Endothelial cell of umbilical vein (primary cell): ENCODE results near the gene MTX1. TPM values are rescaled to one million over a fixed set of nuclear protein-coding genes. Genes with fewer than 3 reads are reported as not detected.

Source experiments
- BruUV-seq: library from RNA; stranded (reverse); fragments of 400-500 nt; replicated peaks from 2 replicates; lab custom pipeline; 2021; lab: Mats Ljungman, UMichigan
- CTCF ChIA-PET: fragments of 300-600, 350-600 bp; sonication (Branson Sonifier 250); formaldehyde crosslinking; loops from one replicate; lab custom pipeline; 2021; ENCODE audit warnings: antibody characterized with exemption, inconsistent platforms; lab: Charles Lee
- POLR2A ChIA-PET: fragments of 300-600, 350-600 bp; sonication (Branson Sonifier 250); formaldehyde crosslinking; loops from one replicate; lab custom pipeline; 2021; ENCODE audit warnings: antibody characterized with exemption, inconsistent platforms; lab: Charles Lee
- DNase-seq: peaks from one replicate; pipeline ENCODE4 v3.0.0-alpha.2; 2011; ENCODE audit warnings: low read depth, low spot score
- FAIRE-seq: peaks from 2 replicates; lab custom pipeline; 2011; peaks lifted over from hg19 to GRCh38; lab: Jason Lieb, UNC
- H2AFZ ChIP-seq: 2 replicates; pipeline ENCODE4 v1.6.0; 2012; ENCODE audit warnings: low read depth, low read length, control low read depth, inconsistent platforms
- H3K27ac ChIP-seq: 2 replicates; pipeline ENCODE4 v1.5.1; 2011; ENCODE audit warnings: low read depth, mild to moderate bottlenecking, control low read depth, low read length, moderate library complexity; ENCODE audit not compliant: insufficient read depth
- H3K27me3 ChIP-seq, 2 experiments: 2 replicates each; pipeline versions ENCODE4 v1.6.0 to v1.6.1; 2011; ENCODE audit warnings: low read length in 2 of 2, mixed read lengths in 1 of 2; ENCODE audit not compliant: control insufficient read depth in 2 of 2, insufficient read depth in 2 of 2
- H3K36me3 ChIP-seq, 2 experiments: 2 replicates in 1 of 2; 3 replicates in 1 of 2; pipeline ENCODE4 v1.5.1; 2011; ENCODE audit warnings: low read length in 2 of 2, mild to moderate bottlenecking in 1 of 2, moderate library complexity in 1 of 2; ENCODE audit not compliant: control insufficient read depth in 2 of 2, insufficient read depth in 2 of 2; ENCODE audit errors: extremely low read depth in 1 of 2
- H3K4me1 ChIP-seq: 3 replicates; pipeline ENCODE4 v1.5.1; 2011; ENCODE audit warnings: mild to moderate bottlenecking, low read length; ENCODE audit not compliant: control insufficient read depth, insufficient read depth; ENCODE audit errors: extremely low read depth
- H3K4me2 ChIP-seq: 2 replicates; pipeline ENCODE4 v1.6.1; 2011; ENCODE audit warnings: low read length, control low read depth, mixed read lengths; ENCODE audit not compliant: insufficient read depth
- H3K4me3 ChIP-seq, 3 experiments: fragments of 200-600 bp in 1 of 3; sonication (generic), shearing (Covaris generic) in 1 of 3; replicated peaks in 1 of 3; 2 replicates each; pipeline ENCODE4 v1.5.1; 2011 to 2016; ENCODE audit warnings: control low read depth in 3 of 3, low read length in 3 of 3, mild to moderate bottlenecking in 2 of 3, inconsistent platforms in 1 of 3, low read depth in 1 of 3, moderate library complexity in 1 of 3; ENCODE audit not compliant: insufficient read depth in 1 of 3
- H3K79me2 ChIP-seq: 2 replicates; pipeline ENCODE4 v1.6.0; 2012; ENCODE audit warnings: low read length, inconsistent platforms; ENCODE audit not compliant: control insufficient read depth, insufficient read depth
- H3K9ac ChIP-seq: replicated peaks from 2 replicates; pipeline ENCODE3; 2011; ENCODE audit warnings: low read length, control low read depth; ENCODE audit not compliant: insufficient read depth; ENCODE audit errors: extremely low read depth
- H3K9me1 ChIP-seq: replicated peaks from 3 replicates; pipeline ENCODE4 v1.6.0; 2011; ENCODE audit warnings: mild to moderate bottlenecking, low read length; ENCODE audit not compliant: control insufficient read depth, insufficient read depth; ENCODE audit errors: extremely low read depth
- H3K9me3 ChIP-seq: replicated peaks from 2 replicates; pipeline ENCODE4 v1.5.1; 2012; ENCODE audit warnings: low read length, inconsistent platforms; ENCODE audit not compliant: control insufficient read depth, insufficient read depth
- H4K20me1 ChIP-seq: replicated peaks from 2 replicates; pipeline ENCODE3; 2011; ENCODE audit warnings: mild to moderate bottlenecking, low read length; ENCODE audit not compliant: control insufficient read depth, insufficient read depth; ENCODE audit errors: extremely low read depth
- EZH2 ChIP-seq: IDR thresholded peaks from 2 replicates; pipeline ENCODE4 v1.6.1; 2012; ENCODE audit warnings: borderline replicate concordance, low read depth, mild to moderate bottlenecking, moderate library complexity, low read length, inconsistent platforms; ENCODE audit not compliant: severe bottlenecking
- FOS ChIP-seq: IDR thresholded peaks from 2 replicates; pipeline ENCODE4 v1.6.1; 2011; ENCODE audit warnings: mild to moderate bottlenecking, low read length, moderate library complexity, borderline replicate concordance; ENCODE audit not compliant: insufficient read depth
- GATA2 ChIP-seq: IDR thresholded peaks from 2 replicates; pipeline ENCODE4 v1.7.0; 2011; ENCODE audit warnings: low read depth, mild to moderate bottlenecking, moderate library complexity, mixed read lengths, low read length; ENCODE audit not compliant: insufficient read length, insufficient read depth
- MAX ChIP-seq: IDR thresholded peaks from 2 replicates; pipeline ENCODE4 v1.6.1; 2011; ENCODE audit not compliant: insufficient read depth, insufficient read length
- MYC ChIP-seq: IDR thresholded peaks from one replicate; pipeline ENCODE4 v1.6.1; 2011; ENCODE audit warnings: mild to moderate bottlenecking, low read depth, low read length
- POLR2A ChIP-seq: IDR thresholded peaks from 2 replicates; pipeline ENCODE4 v1.6.1; 2012; ENCODE audit warnings: low read depth, mild to moderate bottlenecking, control low read depth, low read length
- POLR2AphosphoS5 ChIP-seq: IDR thresholded peaks from 2 replicates; pipeline ENCODE4 v1.6.1; 2012; ENCODE audit warnings: low read depth, mild to moderate bottlenecking, control low read depth, low read length, moderate library complexity; ENCODE audit not compliant: insufficient read depth
- dilution Hi-C: fragments of 300-500 bp; cut with MboI; formaldehyde crosslinking; loops from one replicate; pipeline ENCODE4 v1.15.0; 2019; ENCODE audit warnings: low sequenced_read_pairs; ENCODE audit not compliant: extremely low pct_ligation_motif_present
- intact Hi-C: fragments of 100-400 bp; cut with micrococcal nuclease; formaldehyde crosslinking; loops from one replicate; pipeline ENCODE4 v1.10.0; 2022
- polyA plus RNA-seq, 4 experiments: library from polyadenylated mRNA; depleted of rRNA in 3 of 4; stranded (reverse) in 3 of 4; unstranded in 1 of 4; fragments of >200 nt; gene quantifications; 2 replicates each; pipeline versions ENCODE4 v1.2.1 to v1.2.3, GENCODE V29; 2011 to 2012; ENCODE audit warnings: missing spikeins in 1 of 4
- total RNA-seq: library from RNA; stranded (reverse); gene quantifications from 2 replicates; pipeline ENCODE4 v1.2.3, GENCODE V29; 2021

Gene MTX1
- total and polyA plus RNA-seq, 2 donors (not counting 3 experiments of a cell fraction or from before 2014, with no cell fraction given): 53.0 to 109 TPM

GRCh38 chr1:155236451-155236850 is 28.0 kb downstream of the MTX1 start:
- Histone ChIP-seq H3K79me2 (no peaks in the 10 kb centered on the region), H3K36me3 (peaks cover 8 to 14% of the 10 kb centered on the region in 2 experiments), H2AFZ (no peak overlapping the region), H4K20me1 (no peaks in the 10 kb centered on the region), H3K4me1 (peaks cover 8% of the 10 kb centered on the region), H3K4me3 (no peak overlapping the region), H3K9me3 (no peaks in the 10 kb centered on the region), H3K9ac (no peak overlapping the region), H3K4me2 (no peak overlapping the region), H3K27ac (no peak overlapping the region), H3K9me1 (no peaks in the 10 kb centered on the region), H3K27me3 (no peaks in the 10 kb centered on the region)
- CTCF ChIA-PET: interaction anchor here (0.7 kb wide), 1 partner anchor 29 kb away, joined by 3 read pairs; no protein-coding TSS in a partner anchor
- dilution Hi-C loops: no loop called here
- intact Hi-C loops: no loop called here
- no peak for FAIRE-seq
- TF ChIP-seq FOS (no peak), GATA2 (no peak), POLR2AphosphoS5 (no peak)
- no TSS peak for BruUV-seq
- POLR2A ChIA-PET: no interaction called here
- DNase-seq: no peak

GRCh38 chr1:155241069-155241679 is 32.7 kb downstream of the MTX1 start:
- Histone ChIP-seq H3K27me3 (no peaks in the 10 kb centered on the region), H4K20me1 (no peaks in the 10 kb centered on the region), H3K9ac (peak overlapping the region; percentile 58), H3K4me1 (peaks cover 16% of the 10 kb centered on the region), H3K9me3 (no peaks in the 10 kb centered on the region), H3K9me1 (no peaks in the 10 kb centered on the region), H2AFZ (peak overlapping the region; percentile 44), H3K27ac (peak overlapping the region; percentile 46), H3K4me3 (peak overlapping the region; percentile 38 to 74 (median 46)), H3K4me2 (peak overlapping the region; percentile 82), H3K79me2 (peaks cover 7% of the 10 kb centered on the region), H3K36me3 (peaks cover 8 to 11% of the 10 kb centered on the region in 2 experiments)
- ChIA-PET CTCF (interaction anchor here (0.8 to 2.6 kb wide), 3 partner anchors 9 to 34 kb away, joined by 3 to 16 read pairs (median 4); no protein-coding TSS in a partner anchor), POLR2A (no interaction called here)
- peak; percentile 32 for TF ChIP-seq POLR2AphosphoS5
- TF ChIP-seq FOS: no peak
- peak; percentile 48 for TF ChIP-seq POLR2A
- TF ChIP-seq EZH2: no peak
- peak; percentile 90 for TF ChIP-seq MAX
- TF ChIP-seq MYC: no peak
- DNase-seq: peak; percentile 81
- FAIRE-seq: peak; percentile 85
- intact Hi-C loops: no loop called here
- dilution Hi-C loops: no loop called here
- BruUV-seq: no TSS peak
